Naive thymus-derived CD4-positive, alpha-beta T cell (primary cell): Measurements from ENCODE around the gene SRSF8. TPM values are rescaled to one million over a fixed set of nuclear protein-coding genes. Genes with fewer than 3 reads are reported as not detected.
"Not testable (repeated sequence)": the region's sequence is repeated elsewhere in the genome, so short reads cannot be mapped to it uniquely, and the experiment has no call there.

Source experiments
- ATAC-seq: fragments of 150-1000 bp; cut with Tn5 transposase; 2 replicates; pipeline ENCODE4 v1.10.0; 2021; ENCODE audit warnings: mild to moderate bottlenecking, moderate library complexity
- CTCF ChIA-PET: fragments of 350-600 bp; sonication (Branson Sonifier 250); formaldehyde crosslinking; loops from one replicate; lab custom pipeline; 2021; ENCODE audit warnings: antibody characterized with exemption; lab: Charles Lee
- POLR2A ChIA-PET: fragments of 350-600 bp; sonication (Branson Sonifier 250); formaldehyde crosslinking; loops from one replicate; lab custom pipeline; 2021; ENCODE audit warnings: antibody characterized with exemption, inconsistent platforms; lab: Charles Lee
- DNase-seq, 9 donors: peaks; one replicate each; pipeline versions ENCODE4 v3.0.0 to v3.0.0-alpha.2; 2020 to 2022; ENCODE audit warnings: mixed read lengths in 1 of 9
- H3K27ac ChIP-seq: one replicate; pipeline ENCODE4 v1.7.0; 2013; ENCODE audit warnings: mild to moderate bottlenecking, low read depth, low read length, moderate library complexity
- H3K27me3 ChIP-seq, 2 donors: one replicate each; pipeline ENCODE4 v1.7.0; 2013; ENCODE audit warnings: low read length in 2 of 2, mild to moderate bottlenecking in 2 of 2, moderate library complexity in 2 of 2; ENCODE audit not compliant: control insufficient read depth in 2 of 2, insufficient read depth in 2 of 2
- H3K36me3 ChIP-seq, 3 experiments: 1 replicate in 2 of 3; 2 replicates in 1 of 3; pipeline ENCODE4 v1.7.0; 2013; ENCODE audit warnings: low read length in 3 of 3, mild to moderate bottlenecking in 3 of 3, moderate library complexity in 1 of 3; ENCODE audit not compliant: insufficient read depth in 3 of 3, control insufficient read depth in 2 of 3
- H3K4me1 ChIP-seq, 2 donors: one replicate each; pipeline ENCODE4 v1.7.0; 2013; ENCODE audit warnings: low read length in 2 of 2, mild to moderate bottlenecking in 2 of 2, moderate library complexity in 1 of 2; ENCODE audit not compliant: control insufficient read depth in 2 of 2, insufficient read depth in 2 of 2
- H3K4me3 ChIP-seq: 2 replicates; pipeline ENCODE4 v1.7.0; 2013; ENCODE audit warnings: mild to moderate bottlenecking, low read length
- H3K9me3 ChIP-seq, 3 experiments: 1 replicate in 2 of 3; 2 replicates in 1 of 3; pipeline ENCODE4 v1.7.0; 2013; ENCODE audit warnings: low read length in 3 of 3; ENCODE audit not compliant: control insufficient read depth in 2 of 3
- H3K27ac Mint-ChIP-seq, 9 donors: one replicate each; pipeline ENCODE4 v1.8.0; 2020 to 2022; ENCODE audit warnings: mixed read lengths in 9 of 9, mild to moderate bottlenecking in 8 of 9, moderate library complexity in 5 of 9, inconsistent platforms in 2 of 9
- H3K27me3 Mint-ChIP-seq, 5 donors: one replicate each; pipeline ENCODE4 v1.8.0; 2021 to 2022; ENCODE audit warnings: mixed read lengths in 5 of 5, mild to moderate bottlenecking in 1 of 5
- H3K36me3 Mint-ChIP-seq, 5 donors: one replicate each; pipeline ENCODE4 v1.8.0; 2020 to 2022; ENCODE audit warnings: mixed read lengths in 5 of 5, mild to moderate bottlenecking in 3 of 5, inconsistent platforms in 1 of 5
- H3K4me1 Mint-ChIP-seq, 7 donors: one replicate each; pipeline ENCODE4 v1.8.0; 2020 to 2022; ENCODE audit warnings: mixed read lengths in 7 of 7, mild to moderate bottlenecking in 3 of 7, inconsistent platforms in 1 of 7
- H3K4me3 Mint-ChIP-seq, 10 donors: one replicate each; pipeline ENCODE4 v1.8.0; 2020 to 2022; ENCODE audit warnings: mild to moderate bottlenecking in 10 of 10, mixed read lengths in 10 of 10, moderate library complexity in 6 of 10, inconsistent platforms in 2 of 10
- H3K9me3 Mint-ChIP-seq, 11 donors: one replicate each; pipeline ENCODE4 v1.8.0; 2020 to 2022; ENCODE audit warnings: mixed read lengths in 11 of 11, mild to moderate bottlenecking in 4 of 11, inconsistent platforms in 1 of 11, moderate library complexity in 1 of 11
- intact Hi-C, 2 donors: fragments of 100-400 bp; cut with micrococcal nuclease; formaldehyde crosslinking; loops; one replicate each; pipeline ENCODE4 v1.15.1; 2023
- polyA plus RNA-seq, 2 donors: library from polyadenylated mRNA; unstranded; fragments of 300-500 nt; fragmentation: Illumina TruSeq; gene quantifications; one replicate each; pipeline ENCODE4 v1.2.3, GENCODE V29; 2021
- total RNA-seq, 6 experiments: library from RNA in 5 of 6; stranded (reverse) in 5 of 6; gene quantifications; 1 replicate in 5 of 6; 2 replicates in 1 of 6; pipeline ENCODE4 v1.2.3 and lab custom pipeline; 2021 to 2026

Gene SRSF8
- total and polyA plus RNA-seq, 7 experiments from 2014 or later = 42.3 to 116 (median 86.2) TPM

DNA sequence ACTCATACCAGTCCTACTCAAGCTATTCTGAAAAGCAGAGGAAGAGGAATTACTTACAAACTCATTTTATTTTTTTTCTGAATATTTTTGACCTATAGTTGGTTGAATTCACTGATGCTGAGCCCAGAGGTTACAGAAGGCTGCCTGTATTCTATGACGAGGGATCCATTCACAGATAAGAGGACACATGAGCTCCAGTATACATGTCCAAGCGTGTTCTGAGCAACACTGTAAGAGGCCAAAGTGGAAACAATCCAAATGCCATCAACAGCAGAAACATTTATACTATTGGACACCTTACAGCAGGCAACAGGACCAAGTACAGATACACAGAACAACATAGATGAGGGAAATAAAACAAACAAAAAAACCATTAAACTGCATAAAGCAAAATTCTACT lies 31.4 kb upstream of the SRSF8 start:
- H3K4me3 ChIP-seq = no peak overlapping the region
- H3K27ac ChIP-seq = no peak overlapping the region
- ATAC-seq (no peak), DNase-seq (no peak)
- intact Hi-C loops = no loop called here
- peaks cover 0 to 3% (median 0%) of the 10 kb centered on the region in 7 donors for H3K4me1 Mint-ChIP-seq
- ChIA-PET CTCF (no interaction called here), POLR2A (no interaction called here)
- H3K4me1 ChIP-seq = no peaks in the 10 kb centered on the region
- H3K36me3 ChIP-seq = no peaks in the 10 kb centered on the region
- H3K4me3 Mint-ChIP-seq = no peak overlapping the region
- peaks cover 0 to 5% (median 0%) of the 10 kb centered on the region in 5 donors for H3K36me3 Mint-ChIP-seq
- peaks cover 10 to 41% (median 27%) of the 10 kb centered on the region in 5 donors for H3K27me3 Mint-ChIP-seq
- H3K27me3 ChIP-seq = no peaks in the 10 kb centered on the region
- H3K9me3 Mint-ChIP-seq = peaks cover 0 to 6% (median 0%) of the 10 kb centered on the region in 11 donors
- H3K27ac Mint-ChIP-seq = no peak overlapping the region
- no peaks in the 10 kb centered on the region for H3K9me3 ChIP-seq

DNA sequence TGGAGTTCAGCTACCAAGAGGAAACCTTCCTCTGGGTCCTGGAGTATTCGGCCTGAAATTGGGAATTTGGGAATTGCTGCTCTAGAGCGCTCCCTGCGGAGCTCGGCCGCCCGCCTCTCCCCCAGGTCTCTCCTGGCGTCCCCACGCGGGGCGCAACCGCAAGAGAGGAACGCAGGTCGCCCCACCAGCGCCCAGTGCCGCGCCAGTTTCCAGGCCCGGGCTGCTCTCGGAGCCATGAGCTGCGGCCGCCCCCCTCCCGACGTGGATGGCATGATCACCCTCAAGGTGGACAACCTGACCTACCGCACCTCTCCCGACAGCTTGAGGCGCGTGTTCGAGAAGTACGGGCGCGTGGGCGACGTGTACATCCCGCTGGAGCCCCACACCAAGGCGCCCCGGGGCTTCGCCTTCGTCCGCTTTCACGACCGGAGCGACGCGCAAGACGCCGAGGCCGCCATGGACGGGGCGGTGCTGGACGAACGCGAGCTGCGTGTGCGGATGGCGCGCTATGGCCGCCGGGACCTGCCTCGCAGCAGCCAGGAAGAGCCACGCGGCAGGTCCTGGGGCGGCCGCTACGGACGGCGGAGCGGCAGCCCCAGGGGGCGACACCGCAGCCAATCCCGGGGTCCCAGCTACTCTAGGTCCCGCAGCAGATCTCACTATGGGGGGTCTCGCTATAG lies 29.2 kb upstream of the SRSF8 start:
- intact Hi-C loops, H3K27ac ChIP-seq, H3K36me3 ChIP-seq, H3K4me1 Mint-ChIP-seq, H3K27me3 ChIP-seq, H3K36me3 Mint-ChIP-seq, H3K9me3 ChIP-seq, H3K27ac Mint-ChIP-seq, H3K4me1 ChIP-seq, H3K4me3 ChIP-seq, H3K9me3 Mint-ChIP-seq: not testable (repeated sequence)
- H3K4me3 Mint-ChIP-seq = peak overlapping the region in 7 of 10 donors; percentile 1 to 60 (median 22)
- DNase-seq = peak in 5 of 9 donors; percentile 1 to 17 (median 4)
- H3K27me3 Mint-ChIP-seq = peaks cover 25 to 45% (median 41%) of the 10 kb centered on the region in 5 donors
- ChIA-PET POLR2A (interaction anchor here (0.6 to 1.6 kb wide), 4 partner anchors 30 to 1188 kb away, joined by 3 to 9 read pairs (median 4); partner anchors contain the start of genes ENDOD1 and SRSF8), CTCF (interaction anchor here (0.7 kb wide), 1 partner anchor 68 kb away, joined by 4 read pairs; no protein-coding TSS in a partner anchor)
- peak; percentile 51 for ATAC-seq

GRCh38 chr11:95042239-95042638 lies 24.5 kb upstream of the SRSF8 start:
- Mint-ChIP-seq H3K4me3 (no peak overlapping the region), H3K36me3 (peaks cover 0 to 5% (median 0%) of the 10 kb centered on the region in 5 donors), H3K9me3 (peaks cover 0 to 8% (median 0%) of the 10 kb centered on the region in 11 donors), H3K27ac (no peak overlapping the region), H3K4me1 (peaks cover 0 to 3% (median 0%) of the 10 kb centered on the region in 7 donors), H3K27me3 (peaks cover 32 to 54% (median 41%) of the 10 kb centered on the region in 5 donors)
- ATAC-seq = no peak
- Histone ChIP-seq H3K36me3 (no peaks in the 10 kb centered on the region), H3K27ac (no peak overlapping the region), H3K9me3 (no peaks in the 10 kb centered on the region), H3K4me1 (no peaks in the 10 kb centered on the region), H3K27me3 (no peaks in the 10 kb centered on the region), H3K4me3 (no peak overlapping the region)
- intact Hi-C loops = no loop called here
- no peak for DNase-seq
- ChIA-PET CTCF (no interaction called here), POLR2A (no interaction called here)

DNA sequence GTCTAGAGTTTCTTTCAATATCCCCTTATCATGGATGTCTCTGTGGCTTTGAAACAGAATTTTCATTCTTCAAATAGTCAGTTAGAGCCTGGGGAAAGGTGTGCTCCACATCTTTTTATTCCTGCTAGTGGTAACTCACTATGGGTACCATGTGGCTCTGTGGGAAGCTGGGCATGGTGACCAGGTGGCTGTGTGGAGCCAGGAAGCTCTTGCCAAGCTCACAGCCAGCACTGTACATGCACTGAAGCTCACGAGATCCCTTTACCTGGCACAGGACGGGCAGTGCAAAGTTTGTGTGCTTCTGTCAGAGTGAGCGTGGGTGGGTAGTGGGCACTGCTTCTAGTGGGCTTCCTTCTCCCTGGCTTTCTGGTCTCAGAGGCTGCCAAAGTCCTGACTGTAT lies 23.8 kb upstream of the SRSF8 start:
- ChIA-PET POLR2A (no interaction called here), CTCF (no interaction called here)
- Mint-ChIP-seq H3K27ac (no peak overlapping the region), H3K4me1 (peaks cover 0 to 3% (median 0%) of the 10 kb centered on the region in 7 donors), H3K4me3 (no peak overlapping the region), H3K36me3 (peaks cover 0 to 5% (median 0%) of the 10 kb centered on the region in 5 donors), H3K9me3 (peaks cover 0 to 8% (median 0%) of the 10 kb centered on the region in 11 donors), H3K27me3 (peaks cover 32 to 54% (median 40%) of the 10 kb centered on the region in 5 donors)
- H3K4me3 ChIP-seq = no peak overlapping the region
- intact Hi-C loops = no loop called here
- DNase-seq (no peak), ATAC-seq (no peak)
- H3K9me3 ChIP-seq = no peaks in the 10 kb centered on the region
- H3K36me3 ChIP-seq = no peaks in the 10 kb centered on the region
- H3K27ac ChIP-seq = no peak overlapping the region
- no peaks in the 10 kb centered on the region for H3K4me1 ChIP-seq
- H3K27me3 ChIP-seq = no peaks in the 10 kb centered on the region

DNA sequence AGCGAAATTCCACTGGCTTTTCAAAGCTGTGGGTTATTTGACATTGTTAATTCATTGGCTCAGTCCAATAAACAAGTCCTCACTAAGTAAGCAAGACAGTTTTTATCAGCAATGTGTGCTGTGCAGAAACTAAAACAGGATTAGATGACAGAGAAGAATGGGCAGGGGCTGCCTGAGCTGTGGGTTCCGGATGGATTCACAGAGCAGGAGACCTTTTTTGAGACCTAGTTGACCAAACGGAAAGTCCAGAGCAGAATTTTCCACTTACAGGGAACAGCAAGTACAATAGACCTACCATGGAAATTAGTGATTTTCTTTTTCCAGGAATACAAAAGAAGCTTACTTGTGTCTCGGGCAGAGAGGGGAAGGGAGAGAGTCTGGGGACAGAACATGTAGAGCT lies 22.7 kb upstream of the SRSF8 start:
- Mint-ChIP-seq H3K4me3 (no peak overlapping the region), H3K9me3 (peaks cover 0 to 2% (median 0%) of the 10 kb centered on the region in 11 donors), H3K36me3 (no peaks in the 10 kb centered on the region), H3K27ac (no peak overlapping the region), H3K4me1 (no peaks in the 10 kb centered on the region), H3K27me3 (peaks cover 24 to 52% (median 35%) of the 10 kb centered on the region in 5 donors)
- intact Hi-C loops = no loop called here
- Histone ChIP-seq H3K36me3 (no peaks in the 10 kb centered on the region), H3K9me3 (no peaks in the 10 kb centered on the region), H3K4me3 (no peak overlapping the region), H3K27me3 (no peaks in the 10 kb centered on the region), H3K27ac (no peak overlapping the region), H3K4me1 (no peaks in the 10 kb centered on the region)
- ChIA-PET POLR2A (no interaction called here), CTCF (no interaction called here)
- DNase-seq (no peak), ATAC-seq (no peak)

DNA sequence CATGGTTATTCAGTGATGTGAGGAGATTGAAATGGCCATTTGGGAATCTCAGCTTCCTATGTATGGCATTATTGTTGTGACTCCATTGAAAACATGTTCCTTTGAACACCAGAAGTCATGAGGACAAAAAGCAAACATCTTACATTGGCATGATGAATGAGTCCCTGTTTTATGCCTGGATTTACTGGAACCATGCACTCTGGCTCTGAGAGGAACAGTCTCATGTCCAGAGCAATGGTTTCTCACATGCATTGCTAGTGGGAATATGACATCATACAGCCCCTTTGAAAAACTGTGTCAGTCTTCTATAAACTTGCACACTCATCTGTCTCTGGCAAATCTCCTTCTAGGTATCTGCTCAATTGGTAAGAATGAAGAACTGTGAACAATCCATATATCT lies 20.9 kb upstream of the SRSF8 start:
- DNase-seq = no peak
- POLR2A ChIA-PET = no interaction called here
- ATAC-seq = no peak
- H3K9me3 ChIP-seq = no peaks in the 10 kb centered on the region
- H3K4me3 ChIP-seq = no peak overlapping the region
- H3K27me3 ChIP-seq = no peaks in the 10 kb centered on the region
- peaks cover 0 to 2% (median 0%) of the 10 kb centered on the region in 11 donors for H3K9me3 Mint-ChIP-seq
- H3K36me3 ChIP-seq = no peaks in the 10 kb centered on the region
- H3K4me1 Mint-ChIP-seq = no peaks in the 10 kb centered on the region
- no peaks in the 10 kb centered on the region for H3K4me1 ChIP-seq
- H3K36me3 Mint-ChIP-seq = no peaks in the 10 kb centered on the region
- no peak overlapping the region for H3K27ac Mint-ChIP-seq
- H3K27me3 Mint-ChIP-seq = peaks cover 28 to 53% (median 37%) of the 10 kb centered on the region in 5 donors
- CTCF ChIA-PET = no interaction called here
- H3K27ac ChIP-seq = no peak overlapping the region
- H3K4me3 Mint-ChIP-seq = no peak overlapping the region
- intact Hi-C loops = no loop called here

GRCh38 chr11:95049122-95049521 lies 17.6 kb upstream of the SRSF8 start, which contains the start of gene KDM4F:
Gene KDM4F, plus strand, starts transcription at chr11:95049422.
- DNase-seq, H3K4me3 Mint-ChIP-seq, H3K4me3 ChIP-seq, intact Hi-C loops, H3K9me3 Mint-ChIP-seq, H3K4me1 Mint-ChIP-seq, H3K4me1 ChIP-seq, H3K9me3 ChIP-seq, H3K36me3 ChIP-seq, H3K27ac ChIP-seq, H3K36me3 Mint-ChIP-seq, ATAC-seq, H3K27ac Mint-ChIP-seq, POLR2A ChIA-PET, H3K27me3 ChIP-seq: not testable (repeated sequence)
- peaks cover 23 to 53% (median 42%) of the 10 kb centered on the region in 5 donors for H3K27me3 Mint-ChIP-seq
- CTCF ChIA-PET = interaction anchor here (0.7 kb wide), 1 partner anchor 39 kb away, joined by 3 read pairs; no protein-coding TSS in a partner anchor
